GM18502 (cell line): Measurements from ENCODE around the gene CCDC149.
A peak's percentile ranks its signal among the peaks of the same experiment; 100 is the strongest.

Source experiments
- ATAC-seq: cut with Tn5 transposase; IDR thresholded peaks from one replicate; pipeline ENCODE4 v1.9.1; 2021; ENCODE audit warnings: mild to moderate bottlenecking; ENCODE audit not compliant: unreplicated experiment, poor library complexity

The CCDC149 gene

GRCh38 chr4:24846716-24847115, 66.1 kb downstream of the CCDC149 start:
- ATAC-seq, result no peak

GRCh38 chr4:24845902-24846301, 66.9 kb downstream of the CCDC149 start:
- ATAC-seq, result no peak

- no peak for ATAC-seq
These were observed 67.7 kb downstream of the CCDC149 start for GRCh38 chr4:24845132-24845531.

GRCh38 chr4:24843096-24843495, 69.7 kb downstream of the CCDC149 start:
- no peak for ATAC-seq

- no peak for ATAC-seq
These were observed 70.5 kb downstream of the CCDC149 start for GRCh38 chr4:24842356-24842755.

- no peak for ATAC-seq
These were observed 71.9 kb downstream of the CCDC149 start for GRCh38 chr4:24840826-24841543.

GRCh38 chr4:24840362-24840761, 72.5 kb downstream of the CCDC149 start:
- no peak for ATAC-seq

- ATAC-seq, result no peak
These were observed 75.1 kb downstream of the CCDC149 start for GRCh38 chr4:24837781-24838180.

- ATAC-seq, result no peak
These were observed 75.5 kb downstream of the CCDC149 start for GRCh38 chr4:24837336-24837735.

GRCh38 chr4:24836661-24837242, 76.1 kb downstream of the CCDC149 start:
- ATAC-seq, result no peak

GRCh38 chr4:24835696-24836095, 77.1 kb downstream of the CCDC149 start:
- ATAC-seq, result no peak

- peak; percentile 63 for ATAC-seq
These were observed 81.2 kb downstream of the CCDC149 start for GRCh38 chr4:24831637-24832036.

- no peak for ATAC-seq
These were observed 88.1 kb downstream of the CCDC149 start for GRCh38 chr4:24824720-24825119.

GRCh38 chr4:24820541-24820940, 92.3 kb downstream of the CCDC149 start:
- no peak for ATAC-seq

- ATAC-seq, result no peak
These were observed 96.0 kb downstream of the CCDC149 start for GRCh38 chr4:24816797-24817196.

GRCh38 chr4:24813732-24814131, 99.1 kb downstream of the CCDC149 start:
- ATAC-seq, result no peak

GRCh38 chr4:24810871-24811631, 101.8 kb downstream of the CCDC149 start:
- no peak for ATAC-seq

- ATAC-seq, result no peak
These were observed 102.9 kb downstream of the CCDC149 start for GRCh38 chr4:24809815-24810405.

- no peak for ATAC-seq
These were observed 103.5 kb downstream of the CCDC149 start for GRCh38 chr4:24809376-24809775.

GRCh38 chr4:24808955-24809354, 103.9 kb downstream of the CCDC149 start:
- no peak for ATAC-seq

- ATAC-seq, result no peak
These were observed 104.6 kb downstream of the CCDC149 start for GRCh38 chr4:24808261-24808660.
